Sigmoid colon (tissue), 4 donors: ENCODE data around the gene CCSER1.

ENCODE experiments used
- CTCF ChIP-seq, 4 experiments: fragments of 450-650 bp in 3 of 4; fragments of 200-600 bp in 1 of 4; IDR thresholded peaks; one replicate each; pipeline ENCODE4 v1.5.1; 2016 to 2019; ENCODE audit warnings: antibody characterized with exemption in 4 of 4, mild to moderate bottlenecking in 3 of 4, moderate library complexity in 2 of 4
- POLR2A ChIP-seq, 2 donors: fragments of 450-650 bp; IDR thresholded peaks; one replicate each; pipeline ENCODE4 v1.6.1; 2016; ENCODE audit warnings: antibody characterized with exemption in 2 of 2, mild to moderate bottlenecking in 2 of 2, moderate library complexity in 2 of 2
- POLR2AphosphoS5 ChIP-seq, 4 donors: sonication (generic); formaldehyde crosslinking; IDR thresholded peaks; one replicate each; pipeline ENCODE4 v1.6.1; 2017; ENCODE audit warnings: antibody characterized with exemption in 4 of 4

GRCh38 chr4:90992213-90992612 is 865.0 kb downstream of the CCSER1 start:
- TF ChIP-seq CTCF (IDR thresholded peaks at IDR 0.05) = no peak
- no peak for TF ChIP-seq POLR2A (IDR thresholded peaks at IDR 0.05)
- TF ChIP-seq POLR2AphosphoS5 (IDR thresholded peaks at IDR 0.05) = no peak
